GM12878 (cell line): ENCODE data around the gene NR1D1. TPM values are rescaled to one million over a fixed set of nuclear protein-coding genes. Genes with fewer than 3 reads are reported as not detected.

Experiments
- ASH2L ChIP-seq: fragments of 300-600, 200-600 bp; sonication (generic); IDR thresholded peaks from 2 replicates; pipeline ENCODE4 v1.6.1; 2017; ENCODE audit warnings: low read depth, mild to moderate bottlenecking, borderline replicate concordance
- ATF2 ChIP-seq: IDR thresholded peaks from 2 replicates; pipeline ENCODE4 v1.6.1; 2012; ENCODE audit warnings: low read length, inconsistent platforms
- CBFB ChIP-seq: IDR thresholded peaks from 2 replicates; pipeline ENCODE4 v1.6.1; 2016; ENCODE audit warnings: antibody characterized with exemption, low read depth
- DPF2 ChIP-seq: fragments of 450-650 bp; IDR thresholded peaks from 2 replicates; pipeline ENCODE4 v1.6.1; 2017; ENCODE audit warnings: mild to moderate bottlenecking
- EGR1 ChIP-seq, 2 experiments: IDR thresholded peaks; 1 replicate in 1 of 2; 2 replicates in 1 of 2; pipeline ENCODE4 v1.6.1; 2011 to 2012; ENCODE audit warnings: low read depth in 2 of 2, low read length in 2 of 2, borderline replicate concordance in 1 of 2, mild to moderate bottlenecking in 1 of 2, moderate library complexity in 1 of 2
- EP300 ChIP-seq, 2 experiments: fragments of 150-350 bp in 1 of 2; IDR thresholded peaks; 2 replicates each; pipeline ENCODE4 v1.6.1; 2011 to 2012; ENCODE audit warnings: low read depth in 2 of 2, low read length in 2 of 2, borderline replicate concordance in 1 of 2, improper control_type of control experiment in 1 of 2, inconsistent platforms in 1 of 2; ENCODE audit not compliant: control insufficient read depth in 1 of 2
- HDAC2 ChIP-seq: fragments of 200-600 bp; sonication (generic); IDR thresholded peaks from 2 replicates; pipeline ENCODE4 v1.6.1; 2017
- IRF3 ChIP-seq: fragments of 450-650 bp; IDR thresholded peaks from 2 replicates; pipeline ENCODE4 v1.6.1; 2014; ENCODE audit warnings: mild to moderate bottlenecking
- IRF5 ChIP-seq: fragments of 450-650 bp; IDR thresholded peaks from 2 replicates; pipeline ENCODE4 v1.6.1; 2017; ENCODE audit warnings: borderline replicate concordance
- KLF5 ChIP-seq: fragments of 450-650 bp; IDR thresholded peaks from 2 replicates; pipeline ENCODE4 v1.6.1; 2014; ENCODE audit warnings: mild to moderate bottlenecking; ENCODE audit not compliant: partially characterized antibody
- MEF2B ChIP-seq: fragments of 450-650 bp; IDR thresholded peaks from 2 replicates; pipeline ENCODE4 v1.6.1; 2018; ENCODE audit warnings: mild to moderate bottlenecking, moderate library complexity; ENCODE audit not compliant: partially characterized antibody, poor library complexity, severe bottlenecking
- MLLT1 ChIP-seq: fragments of 450-650 bp; IDR thresholded peaks from 2 replicates; pipeline ENCODE4 v1.6.1; 2016; ENCODE audit warnings: mild to moderate bottlenecking
- MTA2 ChIP-seq: fragments of 450-650 bp; IDR thresholded peaks from 2 replicates; pipeline ENCODE4 v1.6.1; 2016; ENCODE audit warnings: low read depth, mild to moderate bottlenecking, moderate library complexity
- MYB ChIP-seq: fragments of 150-350 bp; IDR thresholded peaks from 2 replicates; pipeline ENCODE4 v1.6.1; 2014; ENCODE audit warnings: mild to moderate bottlenecking, low read depth, low read length, borderline replicate concordance
- MYC ChIP-seq: IDR thresholded peaks from 2 replicates; pipeline ENCODE4 v1.6.1; 2011; ENCODE audit warnings: mild to moderate bottlenecking, low read length, moderate library complexity, inconsistent platforms; ENCODE audit not compliant: insufficient read depth, insufficient replicate concordance, insufficient read length, severe bottlenecking
- POLR2A ChIP-seq: IDR thresholded peaks from 2 replicates; pipeline ENCODE4 v1.6.1; 2011; ENCODE audit warnings: low read depth, mild to moderate bottlenecking, low read length
- RFX5 ChIP-seq: IDR thresholded peaks from 2 replicates; pipeline ENCODE4 v1.6.1; 2011; ENCODE audit warnings: low read depth, low read length, improper control_type of control experiment
- SMARCA5 ChIP-seq: fragments of 450-650 bp; IDR thresholded peaks from 2 replicates; pipeline ENCODE4 v1.6.1; 2017; ENCODE audit warnings: mild to moderate bottlenecking
- SREBF2 ChIP-seq: IDR thresholded peaks from 2 replicates; pipeline ENCODE4 v1.6.1; 2012; ENCODE audit warnings: mild to moderate bottlenecking, low read length
- SRF ChIP-seq, 2 experiments: IDR thresholded peaks; 2 replicates each; pipeline ENCODE4 v1.6.1; 2011; ENCODE audit warnings: low read depth in 2 of 2, low read length in 2 of 2, mild to moderate bottlenecking in 1 of 2, moderate library complexity in 1 of 2
- STAT3 ChIP-seq: IDR thresholded peaks from 2 replicates; pipeline ENCODE4 v1.6.1; 2011; ENCODE audit warnings: low read depth, low read length, improper control_type of control experiment
- TBL1XR1 ChIP-seq: IDR thresholded peaks from 2 replicates; pipeline ENCODE4 v1.6.1; 2012; ENCODE audit warnings: low read depth, low read length, improper control_type of control experiment
- ZBTB33 ChIP-seq: fragments of 450-650 bp; IDR thresholded peaks from 2 replicates; pipeline ENCODE4 v1.6.1; 2017; ENCODE audit warnings: mild to moderate bottlenecking
- polyA plus RNA-seq, 11 experiments: library from polyadenylated mRNA; depleted of rRNA in 4 of 11; unstranded in 6 of 11; stranded (reverse) in 5 of 11; fragments of >200 nt; fragmentation: Nextera tagmentation in 4 of 11; fragmentation: Illumina TruSeq in 1 of 11; extraction: Ambion mirVana in 4 of 11; extraction: Trizol in 1 of 11; gene quantifications; 1 replicate in 1 of 11; 2 replicates in 10 of 11; pipeline versions ENCODE4 v1.2.1 to v1.2.3, GENCODE V29; 2011 to 2016; ENCODE audit warnings: inconsistent platforms in 2 of 11, missing spikeins in 2 of 11, low read depth in 1 of 11
- total RNA-seq, 4 experiments: library from RNA; depleted of rRNA in 3 of 4; stranded (reverse); fragments of >200 nt in 3 of 4; fragmentation: Illumina TruSeq in 1 of 4; extraction: Trizol in 1 of 4; gene quantifications; 2 replicates each; pipeline versions ENCODE4 v1.2.1 to v1.2.3, GENCODE V29; 2013 to 2021

Gene NR1D1
- total and polyA plus RNA-seq, 10 of the 15 experiments (the other 5 are each of a cell fraction or from before 2014, with no cell fraction given): 0.10 to 3.4 (median 0.94) TPM

GRCh38 chr17:40095944-40096791 lies 4.2 kb downstream of the NR1D1 start (continued):
- TF ChIP-seq MLLT1 (peak; percentile 45; the same call in 1 of the 2 replicates), RFX5 (no peak), KLF5 (no peak), MYC (no peak), EP300 (IDR thresholded peaks at IDR 0.05; ENCODE audit: borderline replicate concordance in 1 of 2, control insufficient read depth in 1 of 2, low read depth in 2 of 2, low read length in 2 of 2) (no peak), TBL1XR1 (no peak; the same call in 1 of the 2 replicates), POLR2A (peak; percentile 57), SMARCA5 (peak; percentile 42; the same call in 1 of the 2 replicates), HDAC2 (no peak), MTA2 (no peak), MYB (no peak), IRF5 (no peak), IRF3 (no peak), ATF2 (no peak; the same call in 1 of the 2 replicates), STAT3 (no peak), EGR1 (IDR thresholded peaks at IDR 0.05; ENCODE audit: borderline replicate concordance in 1 of 2, low read depth in 2 of 2, low read length in 2 of 2) (peak in 1 of 2 experiments; percentile 61; a peak in 2 of 3 replicates), DPF2 (no peak; the same call in 1 of the 2 replicates), SREBF2 (no peak), ASH2L (no peak), SRF (IDR thresholded peaks at IDR 0.05; ENCODE audit: low read depth in 2 of 2, low read length in 2 of 2) (no peak), ZBTB33 (no peak), MEF2B (peak; percentile 7), CBFB (0 out of 2 replicates have a peak, but pooled peaks have one; percentile 48)
